HG02885 (cell line): ENCODE measurements around the gene RILPL2.
A peak's percentile ranks its signal among the peaks of the same experiment; 100 is the strongest.
"Not testable (repeated sequence)": the region's sequence is repeated elsewhere in the genome, so short reads cannot be mapped to it uniquely, and the experiment has no call there.

Experiments
- ATAC-seq: cut with Tn5 transposase; IDR thresholded peaks from one replicate; pipeline ENCODE4 v1.9.1; 2021; ENCODE audit warnings: mild to moderate bottlenecking; ENCODE audit not compliant: unreplicated experiment, poor library complexity

RILPL2 gene

GRCh38 chr12:123436017-123436964 is at the start of gene RILPL2:
Gene RILPL2, minus strand, starts transcription at chr12:123436684. Its CDS starts 264 bp downstream, at chr12:123436420.
- ATAC-seq, result peak; percentile 74

GRCh38 chr12:123485756-123486155 is 49.3 kb upstream of the RILPL2 start:
- ATAC-seq, result no peak

GRCh38 chr12:123483602-123484248 is 47.2 kb upstream of the RILPL2 start:
- no peak for ATAC-seq

- no peak for ATAC-seq
These were observed 46.4 kb upstream of the RILPL2 start for GRCh38 chr12:123482876-123483275.

- ATAC-seq, result not testable (repeated sequence)
These were observed 44.8 kb upstream of the RILPL2 start for GRCh38 chr12:123481251-123481650.

- no peak for ATAC-seq
These were observed 43.1 kb upstream of the RILPL2 start for GRCh38 chr12:123479442-123480180.

GRCh38 chr12:123478762-123479161 is 42.3 kb upstream of the RILPL2 start:
- no peak for ATAC-seq

GRCh38 chr12:123478069-123478468 is 41.6 kb upstream of the RILPL2 start:
- no peak for ATAC-seq

GRCh38 chr12:123475246-123475703 is 38.8 kb upstream of the RILPL2 start:
- ATAC-seq, result no peak

- no peak for ATAC-seq
These were observed 38.2 kb upstream of the RILPL2 start for GRCh38 chr12:123474485-123475245.

- no peak for ATAC-seq
These were observed 36.0 kb upstream of the RILPL2 start for GRCh38 chr12:123472438-123472849.

GRCh38 chr12:123471374-123472068 is 35.0 kb upstream of the RILPL2 start:
- no peak for ATAC-seq

GRCh38 chr12:123469978-123470377 is 33.5 kb upstream of the RILPL2 start:
- ATAC-seq, result no peak

GRCh38 chr12:123468786-123469185 is 32.3 kb upstream of the RILPL2 start:
- ATAC-seq, result peak; percentile 59

GRCh38 chr12:123465084-123465483 is 28.6 kb upstream of the RILPL2 start:
- ATAC-seq, result no peak

GRCh38 chr12:123463174-123463573 is 26.7 kb upstream of the RILPL2 start:
- not testable (repeated sequence) for ATAC-seq

- ATAC-seq, result peak; percentile 73
These were observed 21.7 kb upstream of the RILPL2 start, which contains the start of gene SNRNP35 for GRCh38 chr12:123457980-123458779. Gene SNRNP35, plus strand, starts transcription at chr12:123458139. Its CDS starts 7,402 bp downstream, at chr12:123465541.

GRCh38 chr12:123453165-123453564 is 16.7 kb upstream of the RILPL2 start:
- ATAC-seq, result no peak

GRCh38 chr12:123452276-123452550 is 15.7 kb upstream of the RILPL2 start:
- not testable (repeated sequence) for ATAC-seq
